Esophagus squamous epithelium (tissue), 4 donors: ENCODE measurements around the gene UBE2D2.

ENCODE experiments used
- CTCF ChIP-seq, 6 experiments: fragments of 450-650 bp in 4 of 6; fragments of 200-600 bp in 2 of 6; sonication (generic) in 2 of 6; IDR thresholded peaks; one replicate each; pipeline ENCODE4 v1.5.1; 2016 to 2019; ENCODE audit warnings: antibody characterized with exemption in 6 of 6, mild to moderate bottlenecking in 4 of 6, moderate library complexity in 4 of 6
- POLR2A ChIP-seq, 4 donors: fragments of 450-650 bp; IDR thresholded peaks; one replicate each; pipeline ENCODE4 v1.6.1; 2017; ENCODE audit warnings: antibody characterized with exemption in 4 of 4, mild to moderate bottlenecking in 4 of 4, moderate library complexity in 3 of 4

- TF ChIP-seq CTCF (IDR thresholded peaks at IDR 0.05) (peak in 1 of 6 experiments; percentile 2), POLR2A (IDR thresholded peaks at IDR 0.05) (peak in 3 of 4 donors; percentile 51 to 89 (median 86))
Measured at GRCh38 chr5:139560752-139561654, at the start of gene UBE2D2.
